HG03469 (cell line): ENCODE results near the gene RUNX1.
"Not testable (repeated sequence)": the region's sequence is repeated elsewhere in the genome, so short reads cannot be mapped to it uniquely, and the experiment has no call there.

ENCODE experiments used
- ATAC-seq: cut with Tn5 transposase; IDR thresholded peaks from one replicate; pipeline ENCODE4 v1.9.1; 2021; ENCODE audit warnings: mild to moderate bottlenecking, moderate library complexity, moderate number of reproducible peaks; ENCODE audit not compliant: unreplicated experiment

Gene RUNX1

GRCh38 chr21:34951868-34952267, 97.2 kb downstream of the RUNX1 start:
- not testable (repeated sequence) for ATAC-seq

- no peak for ATAC-seq
These were observed 98.1 kb downstream of the RUNX1 start for GRCh38 chr21:34950980-34951379.

- no peak for ATAC-seq
These were observed 99.6 kb downstream of the RUNX1 start for GRCh38 chr21:34949499-34949898.

GRCh38 chr21:34949030-34949429, 100.1 kb downstream of the RUNX1 start:
- ATAC-seq: no peak

GRCh38 chr21:34948157-34948556, 100.9 kb downstream of the RUNX1 start:
- ATAC-seq: no peak

- no peak for ATAC-seq
These were observed 102.1 kb downstream of the RUNX1 start for GRCh38 chr21:34946916-34947534.

GRCh38 chr21:34946385-34946840, 102.7 kb downstream of the RUNX1 start:
- no peak for ATAC-seq

GRCh38 chr21:34945288-34945687, 103.8 kb downstream of the RUNX1 start:
- no peak for ATAC-seq

GRCh38 chr21:34944015-34944755, 104.9 kb downstream of the RUNX1 start:
- ATAC-seq: no peak

GRCh38 chr21:34942911-34943310, 106.2 kb downstream of the RUNX1 start:
- ATAC-seq: no peak

- no peak for ATAC-seq
These were observed 107.9 kb downstream of the RUNX1 start for GRCh38 chr21:34941162-34941561.

- ATAC-seq: no peak
These were observed 109.3 kb downstream of the RUNX1 start for GRCh38 chr21:34939673-34940331.

GRCh38 chr21:34938089-34938764, 110.9 kb downstream of the RUNX1 start:
- ATAC-seq: no peak

GRCh38 chr21:34936883-34937563, 112.1 kb downstream of the RUNX1 start:
- ATAC-seq: no peak

- no peak for ATAC-seq
These were observed 112.7 kb downstream of the RUNX1 start for GRCh38 chr21:34936371-34936789.

- ATAC-seq: no peak
These were observed 113.2 kb downstream of the RUNX1 start for GRCh38 chr21:34935898-34936297.

- no peak for ATAC-seq
These were observed 113.7 kb downstream of the RUNX1 start for GRCh38 chr21:34935452-34935851.

- no peak for ATAC-seq
These were observed 114.8 kb downstream of the RUNX1 start for GRCh38 chr21:34934350-34934749.

- ATAC-seq: no peak
These were observed 115.3 kb downstream of the RUNX1 start for GRCh38 chr21:34933609-34934335.

- ATAC-seq: no peak
These were observed 116.9 kb downstream of the RUNX1 start for GRCh38 chr21:34932233-34932632.
